K562 (cell line): ENCODE measurements around the gene OR2J3. TPM values are rescaled to one million over a fixed set of nuclear protein-coding genes. Genes with fewer than 3 reads are reported as not detected.

Source experiments
- ATAC-seq: fragments of 200-7000 bp; cut with Tn5 transposase; 3 replicates; pipeline ENCODE4 v1.9.1; 2020; ENCODE audit warnings: moderate library complexity
- BruUV-seq: library from RNA; stranded (reverse); fragments of 400-500 nt; replicated peaks from 2 replicates; lab custom pipeline; 2021; lab: Mats Ljungman, UMichigan
- CTCF ChIA-PET: fragments of 300-600 bp; formaldehyde crosslinking; extraction: SDS; loops from one replicate; lab custom pipeline; 2021; ENCODE audit warnings: low intra/inter-chr PET ratio; lab: Yijun Ruan, JAX
- POLR2A ChIA-PET: fragments of 300-600, 350-650 bp; sonication (Branson Sonifier 250); formaldehyde crosslinking; extraction: SDS; loops from one replicate; lab custom pipeline; 2021; ENCODE audit warnings: antibody characterized with exemption, inconsistent platforms; lab: Yijun Ruan, JAX
- DNase-seq, 4 experiments: peaks; one replicate each; pipeline versions ENCODE4 v3.0.0 to v3.0.0-alpha.2; 2011 to 2018; ENCODE audit warnings: low spot score in 3 of 4, mixed read lengths in 3 of 4; ENCODE audit errors: extremely low read depth in 1 of 4
- FAIRE-seq: peaks from 2 replicates; lab custom pipeline; 2011; peaks lifted over from hg19 to GRCh38; lab: Jason Lieb, UNC
- H2AFZ ChIP-seq: 2 replicates; pipeline ENCODE4 v1.6.0; 2011; ENCODE audit warnings: low read depth, low read length, control low read depth, inconsistent platforms
- H3K27ac ChIP-seq: fragments of 200-600 bp; 3 replicates; pipeline ENCODE4 v1.8.0; 2011; ENCODE audit warnings: low read depth, mild to moderate bottlenecking, control low read depth, inconsistent platforms, low read length, moderate library complexity, mixed read lengths; ENCODE audit errors: extremely low read depth
- H3K27me3 ChIP-seq, 2 experiments: fragments of 300-600 bp in 1 of 2; 2 replicates in 1 of 2; 3 replicates in 1 of 2; pipeline versions ENCODE4 v1.6.0 to v1.8.0; 2011; ENCODE audit warnings: inconsistent platforms in 2 of 2, low read length in 2 of 2, mild to moderate bottlenecking in 1 of 2, mixed read lengths in 1 of 2, moderate library complexity in 1 of 2; ENCODE audit not compliant: control insufficient read depth in 2 of 2, insufficient read depth in 2 of 2
- H3K36me3 ChIP-seq: fragments of 300-600 bp; 3 replicates; pipeline ENCODE4 v1.8.0; 2011; ENCODE audit warnings: mild to moderate bottlenecking, low read length, inconsistent platforms; ENCODE audit not compliant: control insufficient read depth, insufficient read depth
- H3K4me1 ChIP-seq, 2 experiments: fragments of 200-600 bp in 1 of 2; replicated peaks in 1 of 2; 2 replicates in 1 of 2; 3 replicates in 1 of 2; pipeline versions ENCODE4 v1.5.1 to v1.8.0; 2011; ENCODE audit warnings: inconsistent platforms in 2 of 2, low read length in 2 of 2, mild to moderate bottlenecking in 1 of 2, mixed read lengths in 1 of 2, moderate library complexity in 1 of 2; ENCODE audit not compliant: control insufficient read depth in 2 of 2, insufficient read depth in 2 of 2
- H3K4me2 ChIP-seq: 2 replicates; pipeline ENCODE4 v1.6.1; 2011; ENCODE audit warnings: low read length, control low read depth, inconsistent platforms, mixed read lengths; ENCODE audit not compliant: insufficient read depth
- H3K4me3 ChIP-seq: fragments of 200-600 bp; sonication (generic), shearing (Covaris generic); 2 replicates; pipeline ENCODE4 v1.5.1; 2016; ENCODE audit warnings: control low read depth, inconsistent platforms
- H3K79me2 ChIP-seq: fragments of 200-600 bp; 3 replicates; pipeline ENCODE4 v1.8.0; 2011; ENCODE audit warnings: low read length, inconsistent platforms; ENCODE audit not compliant: control insufficient read depth, insufficient read depth
- H3K9ac ChIP-seq, 2 experiments: 2 replicates each; pipeline versions ENCODE4 v1.6.0 to v1.6.1; 2011; ENCODE audit warnings: low read depth in 2 of 2, low read length in 2 of 2, control low read depth in 1 of 2, inconsistent platforms in 1 of 2, mild to moderate bottlenecking in 1 of 2, mixed read lengths in 1 of 2; ENCODE audit not compliant: insufficient read depth in 1 of 2
- H3K9me1 ChIP-seq: one replicate; pipeline ENCODE4 v1.6.0; 2011; ENCODE audit warnings: inconsistent platforms, mild to moderate bottlenecking, low read length, moderate library complexity; ENCODE audit not compliant: control insufficient read depth, insufficient read depth
- H3K9me3 ChIP-seq: replicated peaks from 2 replicates; pipeline ENCODE4 v1.5.1; 2011; ENCODE audit warnings: low read depth, low read length, inconsistent platforms; ENCODE audit not compliant: control insufficient read depth, insufficient read depth
- H4K20me1 ChIP-seq: replicated peaks from 2 replicates; pipeline ENCODE4 v1.6.1; 2011; ENCODE audit warnings: low read length, inconsistent platforms, mixed read lengths; ENCODE audit not compliant: control insufficient read depth, insufficient read depth
- DMBX1 ChIP-seq: fragments of 250-450 bp; sonication (Bioruptor Pico); IDR thresholded peaks from 2 replicates; pipeline ENCODE4 v1.8.0; 2022; ENCODE audit warnings: inconsistent platforms, mild to moderate bottlenecking, moderate library complexity, borderline replicate concordance
- FOXK2 ChIP-seq, 2 experiments: fragments of 450-650 bp; IDR thresholded peaks in 1 of 2; conservative IDR thresholded peaks in 1 of 2; 2 replicates each; pipeline ENCODE4 v1.6.1; 2016; ENCODE audit warnings: low read depth in 2 of 2, mild to moderate bottlenecking in 1 of 2
- FOXM1 ChIP-seq, 2 experiments: fragments of 450-650 bp in 1 of 2; sonication (generic) in 1 of 2; formaldehyde crosslinking in 1 of 2; IDR thresholded peaks; 2 replicates each; pipeline versions ENCODE4 v1.6.1 to v1.9.0; 2017 to 2022; ENCODE audit warnings: low read depth in 2 of 2, mild to moderate bottlenecking in 2 of 2, missing genetic modification reagents in 1 of 2, moderate library complexity in 1 of 2
- KAT7 ChIP-seq: sonication (generic); formaldehyde crosslinking; IDR thresholded peaks from 2 replicates; pipeline ENCODE4 v1.8.0; 2022; ENCODE audit warnings: missing genetic modification reagents, mild to moderate bottlenecking, borderline replicate concordance
- KLF16 ChIP-seq: IDR thresholded peaks from 2 replicates; pipeline ENCODE4 v1.6.1; 2016; ENCODE audit warnings: antibody characterized with exemption
- MAFF ChIP-seq: IDR thresholded peaks from 2 replicates; pipeline ENCODE4 v1.6.1; 2012; ENCODE audit warnings: low read length, improper control_type of control experiment
- NFATC3 ChIP-seq: fragments of 450-650 bp; IDR thresholded peaks from 2 replicates; pipeline ENCODE4 v1.6.1; 2017; ENCODE audit warnings: mild to moderate bottlenecking
- RBM25 ChIP-seq: fragments of 200-400 bp; formaldehyde crosslinking; IDR thresholded peaks from 2 replicates; pipeline ENCODE4 v1.6.1; 2018; ENCODE audit warnings: low read length, low read depth, moderate library complexity; ENCODE audit not compliant: severe bottlenecking
- TBL1XR1 ChIP-seq, 2 experiments: IDR thresholded peaks; 2 replicates each; pipeline ENCODE4 v1.6.1; 2012; ENCODE audit warnings: improper control_type of control experiment in 2 of 2, low read length in 2 of 2, mild to moderate bottlenecking in 1 of 2
- TEAD2 ChIP-seq: fragments of 450-650 bp; IDR thresholded peaks from 2 replicates; pipeline ENCODE4 v1.6.1; 2016; ENCODE audit warnings: missing genetic modification characterization, control low read depth, missing compliant biosample characterization
- ZNF444 ChIP-seq: fragments of 250-450 bp; sonication (Bioruptor Pico); IDR thresholded peaks from 2 replicates; pipeline ENCODE4 v1.4.0; 2020; ENCODE audit warnings: mild to moderate bottlenecking, moderate library complexity
- ZNF699 ChIP-seq: fragments of 250-450 bp; sonication (Bioruptor Pico); IDR thresholded peaks from 2 replicates; pipeline ENCODE4 v1.8.0; 2021; ENCODE audit warnings: mild to moderate bottlenecking, moderate library complexity; ENCODE audit not compliant: insufficient replicate concordance
- WGBS: fragments of 100-300 bp; shearing (Covaris generic); methylation state at CpG from one replicate; pipeline ENCODE4 v1.1.6; 2016; ENCODE audit warnings: low coverage, mixed read lengths; ENCODE audit not compliant: insufficient coverage; ENCODE audit errors: missing lambda C conversion rate; 5-methylcytosine and 5-hydroxymethylcytosine counted together
- in situ Hi-C: fragments of 300-500 bp; cut with MboI; formaldehyde crosslinking; loops from 4 replicates; pipeline ENCODE4 v1.15.0; 2018; ENCODE audit warnings: inconsistent platforms, mixed read lengths
- intact Hi-C: fragments of 100-400 bp; cut with micrococcal nuclease; formaldehyde crosslinking; loops from 2 replicates; pipeline ENCODE4 v1.14.2; 2022
- polyA plus RNA-seq, 8 experiments: library from polyadenylated mRNA; depleted of rRNA in 4 of 8; stranded (reverse) in 5 of 8; unstranded in 3 of 8; fragments of >200 nt; fragmentation: Nextera tagmentation in 2 of 8; fragmentation: Illumina TruSeq in 1 of 8; extraction: Ambion mirVana in 2 of 8; extraction: Trizol in 1 of 8; gene quantifications; 2 replicates each; pipeline versions ENCODE4 v1.2.1 to v1.2.3, GENCODE V29; 2011 to 2014; ENCODE audit warnings: inconsistent platforms in 1 of 8, missing spikeins in 1 of 8
- total RNA-seq, 7 experiments: library from RNA; depleted of rRNA in 6 of 7; stranded (reverse); fragments of >200 nt in 6 of 7; fragmentation: Illumina TruSeq in 2 of 7; extraction: Trizol in 2 of 7; gene quantifications; 2 replicates each; pipeline versions ENCODE4 v1.2.1 to v1.2.3, GENCODE V29; 2011 to 2021; ENCODE audit warnings: low replicate concordance in 1 of 7
- TF ChIP-seq, protein P1 (sequence below): fragments of 250-450 bp; sonication (Bioruptor Pico); IDR thresholded peaks from 2 replicates; pipeline ENCODE4 v1.8.0; 2021; ENCODE audit warnings: borderline replicate concordance, mild to moderate bottlenecking, moderate library complexity; ENCODE audit not compliant: poor library complexity, severe bottlenecking
- TF ChIP-seq, protein P2 (sequence below): sonication (generic); formaldehyde crosslinking; IDR thresholded peaks from 2 replicates; pipeline ENCODE4 v1.8.0; 2022; ENCODE audit warnings: mild to moderate bottlenecking, missing genetic modification reagents, borderline replicate concordance
- TF ChIP-seq, protein P3 (sequence below): fragments of 450-650 bp; IDR thresholded peaks from 2 replicates; pipeline ENCODE4 v1.6.1; 2017; ENCODE audit warnings: mild to moderate bottlenecking, moderate library complexity
- TF ChIP-seq, protein P4 (sequence below): sonication (generic); formaldehyde crosslinking; IDR thresholded peaks from 2 replicates; pipeline ENCODE4 v1.8.1; 2023; ENCODE audit warnings: mild to moderate bottlenecking, missing genetic modification reagents

Gene OR2J3
- total and polyA plus RNA-seq, 9 of the 15 experiments (the other 6 are each of a cell fraction or from before 2014, with no cell fraction given) = 0.14 to 0.17 TPM; not detected in 7

DNA sequence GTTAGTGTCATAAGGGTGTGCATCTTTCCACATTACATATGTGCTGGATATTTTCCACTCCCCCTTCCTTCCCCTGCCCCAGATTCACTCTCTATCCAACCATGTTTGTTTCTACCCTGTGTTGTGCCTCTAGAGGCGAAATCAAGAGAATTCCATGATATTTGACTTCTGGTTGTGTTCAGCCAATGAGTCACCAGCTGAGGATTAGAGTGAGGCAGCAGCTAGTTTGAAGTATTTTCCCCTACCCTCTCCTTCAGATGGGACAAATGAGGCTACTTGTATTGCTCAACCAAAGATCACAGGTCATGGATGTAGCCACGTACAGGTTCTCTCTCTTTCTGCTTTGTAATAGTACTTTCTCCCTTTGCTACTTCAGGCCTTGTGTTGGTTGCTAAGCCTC lies 38.3 kb downstream of the OR2J3 start (continued):
- TF ChIP-seq, protein P1, sequence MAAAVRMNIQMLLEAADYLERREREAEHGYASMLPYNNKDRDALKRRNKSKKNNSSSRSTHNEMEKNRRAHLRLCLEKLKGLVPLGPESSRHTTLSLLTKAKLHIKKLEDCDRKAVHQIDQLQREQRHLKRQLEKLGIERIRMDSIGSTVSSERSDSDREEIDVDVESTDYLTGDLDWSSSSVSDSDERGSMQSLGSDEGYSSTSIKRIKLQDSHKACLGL (CRISPR knock-in tag) = no peak
- no peak for TF ChIP-seq KAT7 (CRISPR knock-in tag)
- no peak for TF ChIP-seq FOXM1 (IDR thresholded peaks at IDR 0.05; ENCODE audit: low read depth)
- TF ChIP-seq FOXM1 (CRISPR knock-in tag; IDR thresholded peaks at IDR 0.05; ENCODE audit: low read depth) = no peak
- TF ChIP-seq, protein P2, sequence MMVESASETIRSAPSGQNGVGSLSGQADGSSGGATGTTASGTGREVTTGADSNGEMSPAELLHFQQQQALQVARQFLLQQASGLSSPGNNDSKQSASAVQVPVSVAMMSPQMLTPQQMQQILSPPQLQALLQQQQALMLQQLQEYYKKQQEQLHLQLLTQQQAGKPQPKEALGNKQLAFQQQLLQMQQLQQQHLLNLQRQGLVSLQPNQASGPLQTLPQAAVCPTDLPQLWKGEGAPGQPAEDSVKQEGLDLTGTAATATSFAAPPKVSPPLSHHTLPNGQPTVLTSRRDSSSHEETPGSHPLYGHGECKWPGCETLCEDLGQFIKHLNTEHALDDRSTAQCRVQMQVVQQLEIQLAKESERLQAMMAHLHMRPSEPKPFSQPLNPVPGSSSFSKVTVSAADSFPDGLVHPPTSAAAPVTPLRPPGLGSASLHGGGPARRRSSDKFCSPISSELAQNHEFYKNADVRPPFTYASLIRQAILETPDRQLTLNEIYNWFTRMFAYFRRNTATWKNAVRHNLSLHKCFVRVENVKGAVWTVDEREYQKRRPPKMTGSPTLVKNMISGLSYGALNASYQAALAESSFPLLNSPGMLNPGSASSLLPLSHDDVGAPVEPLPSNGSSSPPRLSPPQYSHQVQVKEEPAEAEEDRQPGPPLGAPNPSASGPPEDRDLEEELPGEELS (CRISPR knock-in tag) = no peak
- no peak for TF ChIP-seq DMBX1 (CRISPR knock-in tag)
- no peak for TF ChIP-seq FOXK2 (conservative IDR thresholded peaks at IDR 0.05 in 1 of 2, IDR thresholded peaks at IDR 0.05 in 1 of 2; ENCODE audit: low read depth in 2 of 2)
- no peak for TF ChIP-seq NFATC3

DNA sequence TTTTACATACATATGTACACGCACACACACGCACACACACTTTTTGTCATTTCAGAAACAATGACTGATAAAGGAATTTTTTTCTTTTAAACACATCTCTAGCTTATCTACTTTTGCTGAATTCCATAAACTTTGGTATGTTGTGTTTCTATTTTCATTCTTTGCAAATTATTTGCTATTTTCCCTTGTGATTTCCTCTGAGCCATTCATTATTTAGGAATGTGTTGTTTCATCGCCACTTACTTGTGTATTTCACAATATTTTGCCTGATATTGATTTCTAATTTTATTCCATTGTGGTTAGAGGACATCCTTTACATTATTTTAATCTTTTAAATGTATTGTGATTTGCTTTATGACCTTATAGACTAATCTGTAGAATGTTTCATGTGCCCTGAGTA lies 39.2 kb downstream of the OR2J3 start:
- DNase-seq = no peak
- Histone ChIP-seq H3K27me3 (no peaks in the 10 kb centered on the region), H3K4me3 (no peak overlapping the region), H3K79me2 (no peaks in the 10 kb centered on the region), H3K9ac (no peak overlapping the region), H3K27ac (no peak overlapping the region), H3K4me2 (no peak overlapping the region), H2AFZ (no peak overlapping the region), H3K4me1 (no peaks in the 10 kb centered on the region), H3K9me3 (no peaks in the 10 kb centered on the region), H4K20me1 (no peaks in the 10 kb centered on the region), H3K36me3 (no peaks in the 10 kb centered on the region), H3K9me1 (no peaks in the 10 kb centered on the region)
- in situ Hi-C loops (no loop called here), intact Hi-C loops (no loop called here)
- WGBS = 0% methylated on average over 3 of the region's 3 CpGs
- no peak for FAIRE-seq
- ChIA-PET CTCF (no interaction called here), POLR2A (no interaction called here)
- no peak for ATAC-seq
- no TSS peak for BruUV-seq
- TF ChIP-seq, protein P3, sequence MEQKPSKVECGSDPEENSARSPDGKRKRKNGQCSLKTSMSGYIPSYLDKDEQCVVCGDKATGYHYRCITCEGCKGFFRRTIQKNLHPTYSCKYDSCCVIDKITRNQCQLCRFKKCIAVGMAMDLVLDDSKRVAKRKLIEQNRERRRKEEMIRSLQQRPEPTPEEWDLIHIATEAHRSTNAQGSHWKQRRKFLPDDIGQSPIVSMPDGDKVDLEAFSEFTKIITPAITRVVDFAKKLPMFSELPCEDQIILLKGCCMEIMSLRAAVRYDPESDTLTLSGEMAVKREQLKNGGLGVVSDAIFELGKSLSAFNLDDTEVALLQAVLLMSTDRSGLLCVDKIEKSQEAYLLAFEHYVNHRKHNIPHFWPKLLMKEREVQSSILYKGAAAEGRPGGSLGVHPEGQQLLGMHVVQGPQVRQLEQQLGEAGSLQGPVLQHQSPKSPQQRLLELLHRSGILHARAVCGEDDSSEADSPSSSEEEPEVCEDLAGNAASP = no peak
- no peak for TF ChIP-seq KLF16
- TF ChIP-seq MAFF = no peak
- TF ChIP-seq TEAD2 (tag) = no peak
- no peak for TF ChIP-seq ZNF699
- no peak for TF ChIP-seq TBL1XR1 (IDR thresholded peaks at IDR 0.05; ENCODE audit: low read length in 2 of 2)
- TF ChIP-seq, protein P4, sequence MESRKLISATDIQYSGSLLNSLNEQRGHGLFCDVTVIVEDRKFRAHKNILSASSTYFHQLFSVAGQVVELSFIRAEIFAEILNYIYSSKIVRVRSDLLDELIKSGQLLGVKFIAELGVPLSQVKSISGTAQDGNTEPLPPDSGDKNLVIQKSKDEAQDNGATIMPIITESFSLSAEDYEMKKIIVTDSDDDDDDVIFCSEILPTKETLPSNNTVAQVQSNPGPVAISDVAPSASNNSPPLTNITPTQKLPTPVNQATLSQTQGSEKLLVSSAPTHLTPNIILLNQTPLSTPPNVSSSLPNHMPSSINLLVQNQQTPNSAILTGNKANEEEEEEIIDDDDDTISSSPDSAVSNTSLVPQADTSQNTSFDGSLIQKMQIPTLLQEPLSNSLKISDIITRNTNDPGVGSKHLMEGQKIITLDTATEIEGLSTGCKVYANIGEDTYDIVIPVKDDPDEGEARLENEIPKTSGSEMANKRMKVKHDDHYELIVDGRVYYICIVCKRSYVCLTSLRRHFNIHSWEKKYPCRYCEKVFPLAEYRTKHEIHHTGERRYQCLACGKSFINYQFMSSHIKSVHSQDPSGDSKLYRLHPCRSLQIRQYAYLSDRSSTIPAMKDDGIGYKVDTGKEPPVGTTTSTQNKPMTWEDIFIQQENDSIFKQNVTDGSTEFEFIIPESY (CRISPR knock-in tag) = no peak
- no peak for TF ChIP-seq RBM25
- no peak for TF ChIP-seq ZNF444 (CRISPR knock-in tag)
